Esophagus squamous epithelium (tissue), 4 donors: ENCODE data around the gene MTHFR.

ENCODE experiments used
- POLR2A ChIP-seq, 4 donors: fragments of 450-650 bp; IDR thresholded peaks; one replicate each; pipeline ENCODE4 v1.6.1; 2017; ENCODE audit warnings: antibody characterized with exemption in 4 of 4, mild to moderate bottlenecking in 4 of 4, moderate library complexity in 3 of 4
- TF ChIP-seq, protein P1 (sequence below), 6 experiments: fragments of 450-650 bp in 4 of 6; fragments of 200-600 bp in 2 of 6; sonication (generic) in 2 of 6; IDR thresholded peaks; one replicate each; pipeline ENCODE4 v1.5.1; 2016 to 2019; ENCODE audit warnings: antibody characterized with exemption in 6 of 6, mild to moderate bottlenecking in 4 of 6, moderate library complexity in 4 of 6

DNA sequence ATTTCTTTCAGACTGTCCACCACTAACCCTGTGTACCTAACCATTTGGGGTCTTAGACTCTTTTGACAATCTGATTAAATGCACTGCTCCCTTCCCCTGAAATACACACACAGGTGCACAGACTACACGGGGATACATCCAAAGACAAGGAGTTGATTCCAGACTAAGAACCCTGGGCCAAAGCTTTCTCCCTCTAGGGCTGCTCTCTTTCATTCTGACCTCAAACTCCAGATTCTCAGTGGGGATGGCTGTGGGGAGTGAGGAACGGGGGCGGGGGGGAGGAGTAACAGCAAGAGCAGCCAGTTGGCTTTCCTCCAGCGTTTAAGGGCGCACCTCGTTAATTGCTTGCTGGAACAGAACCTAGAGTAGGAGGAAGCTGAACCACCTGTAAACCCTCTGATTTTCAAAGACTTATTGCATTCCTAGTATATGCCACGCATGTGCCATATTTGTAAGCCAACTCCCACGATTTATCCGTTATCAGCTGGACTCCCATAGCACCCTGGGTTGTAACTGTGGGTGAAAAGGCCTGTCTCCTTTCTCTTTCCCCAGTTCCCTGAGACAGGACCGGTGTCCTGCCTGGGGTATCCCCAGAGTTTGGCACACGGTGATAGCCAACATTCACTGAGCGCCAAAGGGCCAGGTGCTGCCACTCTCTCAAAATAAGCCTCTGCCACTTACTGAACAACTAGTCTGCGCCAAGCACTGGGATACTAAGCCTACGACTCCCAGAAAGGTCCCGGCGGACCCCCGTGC lies 920 bp downstream of the MTHFR start:
- TF ChIP-seq, protein P1, sequence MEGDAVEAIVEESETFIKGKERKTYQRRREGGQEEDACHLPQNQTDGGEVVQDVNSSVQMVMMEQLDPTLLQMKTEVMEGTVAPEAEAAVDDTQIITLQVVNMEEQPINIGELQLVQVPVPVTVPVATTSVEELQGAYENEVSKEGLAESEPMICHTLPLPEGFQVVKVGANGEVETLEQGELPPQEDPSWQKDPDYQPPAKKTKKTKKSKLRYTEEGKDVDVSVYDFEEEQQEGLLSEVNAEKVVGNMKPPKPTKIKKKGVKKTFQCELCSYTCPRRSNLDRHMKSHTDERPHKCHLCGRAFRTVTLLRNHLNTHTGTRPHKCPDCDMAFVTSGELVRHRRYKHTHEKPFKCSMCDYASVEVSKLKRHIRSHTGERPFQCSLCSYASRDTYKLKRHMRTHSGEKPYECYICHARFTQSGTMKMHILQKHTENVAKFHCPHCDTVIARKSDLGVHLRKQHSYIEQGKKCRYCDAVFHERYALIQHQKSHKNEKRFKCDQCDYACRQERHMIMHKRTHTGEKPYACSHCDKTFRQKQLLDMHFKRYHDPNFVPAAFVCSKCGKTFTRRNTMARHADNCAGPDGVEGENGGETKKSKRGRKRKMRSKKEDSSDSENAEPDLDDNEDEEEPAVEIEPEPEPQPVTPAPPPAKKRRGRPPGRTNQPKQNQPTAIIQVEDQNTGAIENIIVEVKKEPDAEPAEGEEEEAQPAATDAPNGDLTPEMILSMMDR (IDR thresholded peaks at IDR 0.05): no peak
- no peak for TF ChIP-seq POLR2A (IDR thresholded peaks at IDR 0.05)
